ENCODE measurements around the gene S100A4.
"Not testable (repeated sequence)": the region's sequence is repeated elsewhere in the genome, so short reads cannot be mapped to it uniquely, and the experiment has no call there.

The S100A4 gene

GRCh38 chr1:153566414-153567371 is 21.1 kb upstream of the S100A4 start:
- peak; percentile 91 for DNase-seq

DNA sequence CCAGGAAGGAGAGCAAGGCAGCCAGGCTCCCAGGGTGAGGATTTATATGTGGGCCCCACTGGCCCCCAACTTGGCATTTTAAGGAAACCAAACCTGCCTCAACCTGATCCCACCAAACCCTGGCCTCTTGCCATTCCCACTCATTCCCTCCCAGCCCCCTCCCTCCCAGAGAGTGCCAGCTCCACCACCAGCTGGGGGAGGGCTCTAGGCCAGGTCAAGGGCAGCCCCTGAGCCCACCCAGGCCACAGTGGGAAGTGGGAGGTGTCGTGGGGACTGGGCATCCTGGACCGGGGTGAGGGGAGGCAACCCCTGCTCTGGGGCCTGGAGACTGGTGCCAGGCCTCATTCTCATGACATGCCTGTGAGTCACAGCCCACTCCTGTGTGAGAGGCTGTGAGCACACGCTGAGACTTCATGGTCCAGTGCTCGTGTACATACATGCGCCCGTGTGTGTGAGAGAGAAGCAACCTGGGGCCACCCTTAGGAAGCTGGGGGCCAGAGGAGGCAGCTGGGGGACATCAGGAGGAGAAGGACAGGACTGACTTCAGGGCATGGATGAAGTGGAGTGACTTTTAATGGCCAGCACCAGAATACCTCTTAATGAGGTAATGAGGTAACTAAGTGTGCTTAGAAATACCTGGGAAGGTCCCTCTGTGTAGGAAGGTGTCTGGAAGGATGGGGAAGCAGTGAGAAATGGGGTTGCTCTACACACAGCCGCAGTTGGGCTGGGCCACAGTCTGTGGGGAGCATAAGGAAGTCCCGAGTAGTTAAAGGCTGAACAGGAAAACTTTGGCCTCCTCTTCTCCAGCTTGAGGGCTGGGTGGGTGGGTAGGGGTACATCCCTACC is 20.1 kb upstream of the S100A4 start, which contains the start of gene S100A2:
TSS of gene S100A2 (minus strand) at position 316 of the 846 bp plus-strand sequence. CDS start 1,967 bp downstream, outside the sequence.
- peak; percentile 77 for DNase-seq

GRCh38 chr1:153563991-153564390 is 18.4 kb upstream of the S100A4 start:
- no peak for DNase-seq

- no peak for DNase-seq
These were observed 17.9 kb upstream of the S100A4 start for GRCh38 chr1:153563483-153563901.

- not testable (repeated sequence) for DNase-seq
These were observed 16.4 kb upstream of the S100A4 start for GRCh38 chr1:153562021-153562420.

DNA sequence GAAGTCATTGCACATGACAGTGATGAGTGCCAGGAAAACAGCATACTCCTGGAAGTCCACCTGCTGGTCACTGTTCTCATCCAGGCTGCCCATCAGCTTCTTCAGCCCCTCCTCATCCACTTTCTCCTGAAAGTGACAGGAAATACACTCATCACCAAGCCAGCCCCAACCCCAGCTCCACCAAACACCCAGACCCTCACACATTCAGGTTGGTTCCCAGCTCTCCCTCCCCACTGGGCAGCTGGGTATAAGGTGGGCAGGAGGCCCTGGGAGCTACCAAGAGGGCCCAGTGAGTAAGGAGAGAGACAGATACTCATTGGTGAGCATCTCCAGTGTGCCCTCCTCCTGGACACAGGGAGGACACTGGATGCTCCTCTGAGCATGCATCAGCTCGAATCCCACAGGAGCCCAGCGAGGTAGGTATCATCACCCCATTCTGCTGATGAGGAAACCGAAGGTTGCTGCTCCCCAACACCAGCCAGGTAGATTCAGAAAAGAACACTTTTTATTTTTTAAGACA is 15.9 kb upstream of the S100A4 start:
- DNase-seq = no peak

DNA sequence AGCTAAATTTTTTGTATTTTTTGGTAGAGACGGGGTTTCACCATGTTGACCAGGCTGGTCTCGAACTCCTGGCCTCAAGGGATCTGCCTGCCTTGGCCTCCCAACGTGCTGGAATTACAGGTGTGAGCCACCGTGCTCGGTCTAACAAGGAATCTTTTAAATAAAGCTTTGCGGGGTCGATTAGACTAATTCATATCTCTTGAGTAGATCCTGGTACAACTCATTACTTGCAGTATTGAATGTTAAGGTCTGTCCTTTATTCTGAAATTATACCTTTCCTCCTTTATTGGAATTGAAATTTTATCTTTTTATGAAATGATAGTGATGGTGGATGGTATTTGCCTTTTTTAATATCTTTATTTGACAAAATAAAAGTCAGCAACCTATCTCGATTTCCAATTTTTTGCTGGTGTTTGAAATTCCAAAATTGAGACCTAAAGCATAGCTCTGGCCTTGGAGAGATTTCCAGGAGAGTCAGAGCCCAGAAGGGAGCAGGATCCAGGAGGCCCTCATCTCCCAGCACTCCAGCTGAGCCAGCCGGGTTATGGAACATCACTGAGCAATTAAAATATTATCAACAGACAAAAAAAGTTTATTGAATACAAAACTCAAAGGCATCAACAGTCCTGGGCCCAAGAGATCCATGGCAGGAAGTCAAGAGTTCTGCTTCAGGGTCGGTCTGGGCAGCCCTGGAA is 15.3 kb upstream of the S100A4 start:
- DNase-seq = no peak

DNA sequence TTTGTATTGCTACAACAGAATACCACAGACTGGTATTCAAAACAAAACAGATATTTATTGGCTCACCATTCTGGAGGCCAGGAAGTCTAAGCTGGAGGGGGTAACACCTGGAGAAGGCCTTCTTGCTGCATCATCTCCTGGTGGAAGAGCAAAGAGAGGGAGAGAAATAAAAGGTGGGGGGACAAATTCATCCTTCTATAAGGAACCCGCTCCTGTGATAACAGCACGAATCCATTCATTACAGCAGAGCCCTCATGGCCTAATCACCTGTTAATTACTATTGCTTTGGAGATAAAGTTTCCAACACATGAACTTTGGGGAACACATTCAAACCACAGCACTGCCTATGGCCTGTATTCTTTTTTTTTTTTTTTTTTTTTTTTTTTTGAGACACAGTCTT is 14.6 kb upstream of the S100A4 start:
- DNase-seq = no peak

DNA sequence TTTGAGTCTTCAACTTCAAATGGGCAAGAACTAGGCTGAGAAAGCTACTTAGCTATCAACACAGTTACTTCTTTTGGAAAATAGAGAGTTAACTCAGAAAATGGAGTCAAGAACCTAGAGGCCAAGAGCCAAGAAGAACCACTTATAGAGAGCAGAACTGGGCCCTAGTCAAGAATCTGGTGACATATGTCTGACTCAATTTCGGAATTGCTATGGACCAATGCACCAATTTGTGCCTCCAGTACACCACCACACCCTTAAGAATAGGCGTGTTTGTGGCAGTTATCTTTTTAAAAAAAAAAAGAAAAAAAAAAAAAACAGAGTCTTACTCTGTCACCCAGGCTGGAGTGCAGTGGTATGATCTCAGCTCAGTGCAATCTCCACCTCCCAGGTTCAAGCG is 12.3 kb upstream of the S100A4 start:
- no peak for DNase-seq

DNA sequence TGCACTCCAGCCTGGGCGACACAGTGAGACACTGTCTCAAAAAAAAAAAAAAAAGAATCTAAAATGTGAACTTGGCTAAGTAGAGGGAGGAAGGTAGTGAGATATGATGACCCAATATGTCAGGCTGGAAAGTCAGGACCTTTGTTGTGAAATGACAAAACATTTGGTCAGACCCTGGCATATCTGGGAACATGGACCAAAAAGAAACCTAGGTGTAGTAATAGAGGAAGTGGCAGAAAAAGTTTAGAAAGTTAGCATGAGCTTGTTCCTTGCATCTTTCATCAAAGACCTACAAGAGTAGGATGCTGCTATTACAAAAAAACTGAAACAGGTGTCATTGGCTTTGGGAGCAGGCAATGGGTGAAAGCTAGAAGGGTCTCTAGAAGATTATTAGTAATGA is 10.7 kb upstream of the S100A4 start:
- no peak for DNase-seq

GRCh38 chr1:153553830-153554541 is 8.4 kb upstream of the S100A4 start:
- DNase-seq = no peak

DNA sequence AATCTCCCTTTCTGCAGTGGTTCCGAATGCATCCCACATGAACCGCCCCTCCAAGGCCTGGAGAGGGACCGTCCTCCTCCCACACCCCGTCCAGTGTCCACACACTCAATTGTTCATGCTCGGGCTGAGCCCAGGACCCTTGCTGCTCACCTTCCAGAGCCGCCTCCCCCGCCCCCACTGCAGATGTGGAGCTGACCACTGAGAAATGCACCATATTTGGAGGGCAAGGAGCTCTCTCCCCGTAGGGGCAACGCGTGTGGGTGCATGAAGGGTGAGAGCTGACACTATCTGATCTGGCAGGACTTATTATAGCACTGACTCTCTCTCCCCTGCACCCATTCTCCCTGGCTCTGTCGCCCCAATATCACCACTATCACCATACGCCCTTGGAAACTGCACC is 7.5 kb upstream of the S100A4 start:
- DNase-seq = no peak

DNA sequence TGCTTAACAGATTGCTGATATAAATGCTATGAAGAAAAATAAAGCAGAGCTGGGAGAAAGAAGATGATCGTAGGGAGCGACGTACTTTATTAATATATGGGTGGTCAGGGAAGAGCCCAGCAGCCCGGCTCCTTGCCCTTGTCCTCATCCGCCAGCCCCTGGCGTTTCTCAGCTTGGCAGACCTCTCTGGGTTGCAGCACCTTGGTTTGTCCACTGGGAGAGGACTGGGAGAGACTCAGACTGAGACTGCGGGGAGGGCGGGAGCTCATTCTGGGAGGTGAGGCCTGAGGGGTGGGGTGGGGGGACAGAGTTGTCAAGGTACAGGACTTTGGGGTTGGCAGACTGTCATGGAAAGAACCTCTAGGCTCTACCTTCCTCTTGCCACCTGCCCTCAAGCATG is 6.7 kb upstream of the S100A4 start:
- no peak for DNase-seq

GRCh38 chr1:153550827-153551500 is 5.4 kb upstream of the S100A4 start:
- DNase-seq = peak; percentile 34

- no peak for DNase-seq
These were observed 4.8 kb upstream of the S100A4 start for GRCh38 chr1:153550398-153550758.

DNA sequence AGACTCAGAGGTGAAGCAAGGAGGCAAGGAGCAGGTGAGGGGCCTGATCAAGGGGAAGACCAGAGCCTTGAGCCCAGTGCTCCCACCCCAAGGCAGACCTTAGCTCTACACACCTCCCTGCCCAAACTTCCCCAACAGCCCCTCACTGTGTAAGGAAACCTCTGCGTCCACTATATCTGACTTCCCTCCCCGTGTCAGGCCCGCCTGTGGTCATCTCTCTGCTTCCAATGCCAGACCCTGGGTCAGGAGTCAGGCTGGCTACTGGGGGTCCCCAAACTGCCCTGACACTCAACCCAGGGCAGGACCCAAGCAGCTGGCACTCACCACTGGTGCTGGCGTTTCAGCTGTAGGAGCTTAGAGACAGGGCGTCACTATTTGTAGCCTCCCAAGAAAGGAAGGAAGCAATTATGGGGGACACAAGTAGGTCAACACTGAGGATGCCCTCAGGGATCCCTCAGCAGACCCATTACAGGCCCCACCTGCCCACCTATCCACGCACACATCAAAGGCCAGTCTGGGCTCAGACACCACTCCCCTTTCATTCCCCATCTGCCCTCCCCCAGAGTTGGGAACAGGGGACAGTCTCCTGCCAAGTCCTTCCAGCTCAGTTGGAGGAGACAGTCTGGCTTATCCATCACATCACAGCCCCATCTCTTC is 4.3 kb upstream of the S100A4 start:
- DNase-seq = no peak

GRCh38 chr1:153548722-153549688 is 3.4 kb upstream of the S100A4 start, which contains the start of gene S100A3:
TSS of gene S100A3 (minus strand) at chr1:153549258. CDS start at chr1:153548485, 773 bp downstream.
- no peak for DNase-seq

DNA sequence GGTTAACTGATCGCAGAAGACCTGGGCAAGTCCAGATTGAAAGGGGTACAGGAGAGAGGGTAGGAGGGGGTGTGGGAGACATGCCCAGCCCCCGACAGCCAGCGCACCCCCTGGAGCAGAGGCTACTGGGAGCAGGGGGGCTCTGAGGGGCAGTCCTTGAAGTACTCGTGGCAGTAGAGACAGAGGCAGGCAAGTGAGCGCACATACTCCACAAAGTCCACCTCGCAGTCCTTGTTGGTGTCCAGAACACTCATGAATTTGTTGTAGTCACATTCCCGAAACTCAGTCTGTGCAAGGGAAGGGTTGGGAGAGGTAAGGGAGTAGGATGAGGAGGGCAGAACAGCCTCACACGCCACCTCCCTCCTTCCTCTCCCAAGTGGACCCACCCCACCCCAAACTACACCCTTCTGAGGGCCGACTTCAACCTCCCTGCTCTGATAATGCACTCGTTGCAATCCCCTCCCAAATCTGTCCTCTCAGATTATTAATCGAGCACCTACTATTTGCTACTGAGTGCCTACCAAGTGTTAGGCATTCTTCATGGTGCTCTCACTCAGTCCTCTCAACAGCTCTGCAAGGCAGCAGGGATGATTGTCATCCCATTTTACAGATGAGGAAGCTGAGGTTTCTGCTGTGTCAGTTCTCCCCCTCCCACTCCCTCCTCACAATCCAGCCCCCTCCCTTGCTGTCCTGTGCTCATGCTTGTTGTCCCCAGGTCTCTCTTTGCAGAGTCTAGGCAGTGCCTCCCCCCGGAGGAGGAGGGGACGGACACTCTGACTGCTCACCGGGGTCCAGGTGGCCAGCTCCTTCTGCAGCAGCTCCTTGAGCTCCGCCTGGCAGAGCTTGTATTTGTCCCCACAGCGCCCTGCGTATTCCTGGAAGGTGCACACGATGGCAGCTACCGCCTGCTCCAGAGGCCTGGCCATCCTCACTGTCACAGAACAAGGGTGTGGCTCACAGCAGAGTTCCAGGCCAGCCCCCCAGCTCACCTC is 2.2 kb upstream of the S100A4 start:
- DNase-seq = no peak
